Liver (tissue), 9 donors: ENCODE results near the gene CACYBP. TPM values are rescaled to one million over a fixed set of nuclear protein-coding genes. Genes with fewer than 3 reads are reported as not detected.

ENCODE experiments used
- DNase-seq: peaks from one replicate; pipeline ENCODE4 v3.0.0-alpha.2; 2017; ENCODE audit warnings: low spot score
- H3K27ac ChIP-seq, 2 donors: one replicate each; pipeline ENCODE4 v1.7.0; 2013; ENCODE audit warnings: inconsistent platforms in 2 of 2, low read length in 2 of 2, control low read depth in 1 of 2, low read depth in 1 of 2, mild to moderate bottlenecking in 1 of 2
- H3K27me3 ChIP-seq, 4 donors: one replicate each; pipeline versions ENCODE4 v1.6.1 to v1.7.0; 2013; ENCODE audit warnings: low read length in 3 of 4, inconsistent platforms in 1 of 4, mild to moderate bottlenecking in 1 of 4, moderate library complexity in 1 of 4; ENCODE audit not compliant: control insufficient read depth in 4 of 4, insufficient read depth in 4 of 4
- H3K36me3 ChIP-seq, 4 donors: one replicate each; pipeline versions ENCODE4 v1.6.1 to v1.7.0; 2013; ENCODE audit warnings: low read length in 3 of 4, mild to moderate bottlenecking in 3 of 4, low read depth in 1 of 4, moderate library complexity in 1 of 4; ENCODE audit not compliant: control insufficient read depth in 4 of 4, insufficient read depth in 3 of 4
- H3K4me1 ChIP-seq, 4 donors: one replicate each; pipeline versions ENCODE4 v1.6.1 to v1.7.0; 2013; ENCODE audit warnings: low read length in 3 of 4, mild to moderate bottlenecking in 3 of 4, moderate library complexity in 1 of 4; ENCODE audit not compliant: control insufficient read depth in 4 of 4, insufficient read depth in 4 of 4
- H3K4me3 ChIP-seq, 3 donors: one replicate each; pipeline versions ENCODE4 v1.6.1 to v1.7.0; 2013; ENCODE audit warnings: low read length in 3 of 3, control low read depth in 1 of 3, low read depth in 1 of 3, mild to moderate bottlenecking in 1 of 3
- H3K9ac ChIP-seq, 2 donors: one replicate each; pipeline ENCODE4 v1.7.0; 2013; ENCODE audit warnings: low read length in 2 of 2, mild to moderate bottlenecking in 2 of 2, moderate library complexity in 2 of 2, control low read depth in 1 of 2, low read depth in 1 of 2
- H3K9me3 ChIP-seq, 4 donors: one replicate each; pipeline versions ENCODE4 v1.6.1 to v1.7.0; 2013; ENCODE audit warnings: low read length in 3 of 4; ENCODE audit not compliant: control insufficient read depth in 4 of 4
- ATF3 ChIP-seq: IDR thresholded peaks from 2 replicates; pipeline ENCODE4 v1.6.1; 2016; ENCODE audit warnings: antibody characterized with exemption
- EGR1 ChIP-seq, 2 donors: IDR thresholded peaks; 2 replicates each; pipeline ENCODE4 v1.6.1; 2016 to 2018; ENCODE audit warnings: antibody characterized with exemption in 2 of 2, low read depth in 2 of 2
- FOXA1 ChIP-seq: IDR thresholded peaks from 2 replicates; pipeline ENCODE4 v1.6.1; 2016; ENCODE audit warnings: antibody characterized with exemption
- FOXA2 ChIP-seq: IDR thresholded peaks from 2 replicates; pipeline ENCODE4 v1.6.1; 2016; ENCODE audit warnings: antibody characterized with exemption
- GABPA ChIP-seq, 2 donors: IDR thresholded peaks in 1 of 2; conservative IDR thresholded peaks in 1 of 2; 2 replicates each; pipeline ENCODE4 v1.6.1; 2016; ENCODE audit warnings: antibody characterized with exemption in 2 of 2, mild to moderate bottlenecking in 1 of 2, moderate library complexity in 1 of 2
- HNF4A ChIP-seq, 2 donors: conservative IDR thresholded peaks; 2 replicates each; pipeline ENCODE4 v1.6.1; 2016; ENCODE audit warnings: antibody characterized with exemption in 2 of 2, mild to moderate bottlenecking in 2 of 2
- HNF4G ChIP-seq: IDR thresholded peaks from 2 replicates; pipeline ENCODE4 v1.6.1; 2016; ENCODE audit warnings: antibody characterized with exemption
- JUND ChIP-seq, 2 donors: IDR thresholded peaks; 2 replicates each; pipeline ENCODE4 v1.6.1; 2016; ENCODE audit warnings: antibody characterized with exemption in 2 of 2
- NR2F2 ChIP-seq: IDR thresholded peaks from 2 replicates; pipeline ENCODE4 v1.6.1; 2016; ENCODE audit warnings: antibody characterized with exemption
- RAD21 ChIP-seq, 2 donors: IDR thresholded peaks; 2 replicates each; pipeline ENCODE4 v1.6.1; 2016; ENCODE audit warnings: antibody characterized with exemption in 2 of 2, mild to moderate bottlenecking in 2 of 2
- REST ChIP-seq: IDR thresholded peaks from 2 replicates; pipeline ENCODE4 v1.6.1; 2016; ENCODE audit warnings: antibody characterized with exemption, mild to moderate bottlenecking
- RXRA ChIP-seq, 2 donors: IDR thresholded peaks; 2 replicates each; pipeline ENCODE4 v1.6.1; 2017 to 2018; ENCODE audit warnings: antibody characterized with exemption in 2 of 2, mild to moderate bottlenecking in 1 of 2
- SP1 ChIP-seq: IDR thresholded peaks from 2 replicates; pipeline ENCODE4 v1.6.1; 2018; ENCODE audit warnings: antibody characterized with exemption, mild to moderate bottlenecking
- TAF1 ChIP-seq: conservative IDR thresholded peaks from 2 replicates; pipeline ENCODE4 v1.6.1; 2016; ENCODE audit warnings: antibody characterized with exemption, mild to moderate bottlenecking
- YY1 ChIP-seq: IDR thresholded peaks from 2 replicates; pipeline ENCODE4 v1.6.1; 2016; ENCODE audit warnings: antibody characterized with exemption, mild to moderate bottlenecking
- WGBS: extraction: QIAGEN DNeasy Blood & Tissue Kit; methylation state at CpG from one replicate; pipeline ENCODE4 v1.1.7; 2013; 5-methylcytosine and 5-hydroxymethylcytosine counted together
- polyA plus RNA-seq, 2 donors: library from polyadenylated mRNA; stranded (reverse) in 1 of 2; unstranded in 1 of 2; fragments of 200-250 nt in 1 of 2; fragments of >200 nt in 1 of 2; fragmentation: Nextera tagmentation in 1 of 2; extraction: Ambion mirVana in 1 of 2; gene quantifications; one replicate each; pipeline versions ENCODE4 v1.2.1 to v1.2.3, GENCODE V29; 2013 to 2015
- total RNA-seq, 2 donors: library from RNA; depleted of rRNA; stranded (reverse); fragments of >200 nt; gene quantifications; one replicate each; pipeline ENCODE4 v1.2.3, GENCODE V29; 2014
- TF ChIP-seq, protein P1 (sequence below): IDR thresholded peaks from 2 replicates; pipeline ENCODE4 v1.6.1; 2016; ENCODE audit warnings: antibody characterized with exemption
- TF ChIP-seq, protein P2 (sequence below): IDR thresholded peaks from 2 replicates; pipeline ENCODE4 v1.6.1; 2016; ENCODE audit warnings: antibody characterized with exemption
- TF ChIP-seq, protein P3 (sequence below): fragments of 150-350 bp; IDR thresholded peaks from 2 replicates; pipeline ENCODE4 v1.5.1; 2017; ENCODE audit warnings: improper control_type of control experiment, low read depth, low read length; ENCODE audit not compliant: missing input control
- donor health status: healthy.
- donor health status: healthy.
- donor health status: healthy.
- donor health status: healthy.
- donor health status: healthy.

CACYBP gene
- total and polyA plus RNA-seq, 4 donors, result 26.4 to 81.2 (median 36.6) TPM

GRCh38 chr1:174997041-174997440 lies 2.7 kb upstream of the CACYBP start:
- H3K4me3 ChIP-seq, result no peak overlapping the region
- no peaks in the 10 kb centered on the region for H3K9me3 ChIP-seq
- no peaks in the 10 kb centered on the region for H3K27me3 ChIP-seq
- DNase-seq, result no peak
- WGBS, result 91% methylated on average over 3 of the region's 3 CpGs
- H3K4me1 ChIP-seq, result peaks cover 1 to 21% (median 4%) of the 10 kb centered on the region in 4 donors
- H3K9ac ChIP-seq, result no peak overlapping the region
- no peak for TF ChIP-seq EGR1 (IDR thresholded peaks at IDR 0.05; ENCODE audit: low read depth in 2 of 2)
- no peak for TF ChIP-seq TAF1
- no peak for TF ChIP-seq HNF4G
- no peak for TF ChIP-seq RXRA (IDR thresholded peaks at IDR 0.05)
- no peak for TF ChIP-seq REST
- no peak for TF ChIP-seq NR2F2
- TF ChIP-seq, protein P1, sequence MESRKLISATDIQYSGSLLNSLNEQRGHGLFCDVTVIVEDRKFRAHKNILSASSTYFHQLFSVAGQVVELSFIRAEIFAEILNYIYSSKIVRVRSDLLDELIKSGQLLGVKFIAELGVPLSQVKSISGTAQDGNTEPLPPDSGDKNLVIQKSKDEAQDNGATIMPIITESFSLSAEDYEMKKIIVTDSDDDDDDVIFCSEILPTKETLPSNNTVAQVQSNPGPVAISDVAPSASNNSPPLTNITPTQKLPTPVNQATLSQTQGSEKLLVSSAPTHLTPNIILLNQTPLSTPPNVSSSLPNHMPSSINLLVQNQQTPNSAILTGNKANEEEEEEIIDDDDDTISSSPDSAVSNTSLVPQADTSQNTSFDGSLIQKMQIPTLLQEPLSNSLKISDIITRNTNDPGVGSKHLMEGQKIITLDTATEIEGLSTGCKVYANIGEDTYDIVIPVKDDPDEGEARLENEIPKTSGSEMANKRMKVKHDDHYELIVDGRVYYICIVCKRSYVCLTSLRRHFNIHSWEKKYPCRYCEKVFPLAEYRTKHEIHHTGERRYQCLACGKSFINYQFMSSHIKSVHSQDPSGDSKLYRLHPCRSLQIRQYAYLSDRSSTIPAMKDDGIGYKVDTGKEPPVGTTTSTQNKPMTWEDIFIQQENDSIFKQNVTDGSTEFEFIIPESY, result no peak
- TF ChIP-seq YY1, result no peak
- TF ChIP-seq RAD21 (IDR thresholded peaks at IDR 0.05), result no peak
- no peak for TF ChIP-seq SP1
- TF ChIP-seq HNF4A (conservative IDR thresholded peaks at IDR 0.05), result no peak
- TF ChIP-seq ATF3, result no peak
- no peak for TF ChIP-seq FOXA2
- no peak for TF ChIP-seq GABPA (IDR thresholded peaks at IDR 0.05 in 1 of 2, conservative IDR thresholded peaks at IDR 0.05 in 1 of 2)
- TF ChIP-seq, protein P2, sequence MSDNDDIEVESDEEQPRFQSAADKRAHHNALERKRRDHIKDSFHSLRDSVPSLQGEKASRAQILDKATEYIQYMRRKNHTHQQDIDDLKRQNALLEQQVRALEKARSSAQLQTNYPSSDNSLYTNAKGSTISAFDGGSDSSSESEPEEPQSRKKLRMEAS, result no peak
- no peak for TF ChIP-seq FOXA1
- TF ChIP-seq JUND (IDR thresholded peaks at IDR 0.05), result no peak
- TF ChIP-seq, protein P3, sequence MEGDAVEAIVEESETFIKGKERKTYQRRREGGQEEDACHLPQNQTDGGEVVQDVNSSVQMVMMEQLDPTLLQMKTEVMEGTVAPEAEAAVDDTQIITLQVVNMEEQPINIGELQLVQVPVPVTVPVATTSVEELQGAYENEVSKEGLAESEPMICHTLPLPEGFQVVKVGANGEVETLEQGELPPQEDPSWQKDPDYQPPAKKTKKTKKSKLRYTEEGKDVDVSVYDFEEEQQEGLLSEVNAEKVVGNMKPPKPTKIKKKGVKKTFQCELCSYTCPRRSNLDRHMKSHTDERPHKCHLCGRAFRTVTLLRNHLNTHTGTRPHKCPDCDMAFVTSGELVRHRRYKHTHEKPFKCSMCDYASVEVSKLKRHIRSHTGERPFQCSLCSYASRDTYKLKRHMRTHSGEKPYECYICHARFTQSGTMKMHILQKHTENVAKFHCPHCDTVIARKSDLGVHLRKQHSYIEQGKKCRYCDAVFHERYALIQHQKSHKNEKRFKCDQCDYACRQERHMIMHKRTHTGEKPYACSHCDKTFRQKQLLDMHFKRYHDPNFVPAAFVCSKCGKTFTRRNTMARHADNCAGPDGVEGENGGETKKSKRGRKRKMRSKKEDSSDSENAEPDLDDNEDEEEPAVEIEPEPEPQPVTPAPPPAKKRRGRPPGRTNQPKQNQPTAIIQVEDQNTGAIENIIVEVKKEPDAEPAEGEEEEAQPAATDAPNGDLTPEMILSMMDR, result no peak
- no peak overlapping the region for H3K27ac ChIP-seq
- H3K36me3 ChIP-seq, result no peaks in the 10 kb centered on the region
